Small intestine (tissue), 7 donors: ENCODE results near the gene CLPTM1L. TPM values are rescaled to one million over a fixed set of nuclear protein-coding genes. Genes with fewer than 3 reads are reported as not detected.

Experiments used
- DNase-seq, 2 donors: peaks; one replicate each; pipeline versions ENCODE4 v3.0.0 to v3.0.0-alpha.2; 2013
- FAIRE-seq: peaks from 2 replicates; lab custom pipeline; 2012; peaks lifted over from hg19 to GRCh38; lab: Jason Lieb, UNC
- H3K27ac ChIP-seq, 3 donors: one replicate each; pipeline ENCODE4 v1.5.1; 2013; ENCODE audit warnings: low read length in 2 of 3, mild to moderate bottlenecking in 2 of 3, control low read depth in 1 of 3, inconsistent platforms in 1 of 3, low read depth in 1 of 3, moderate library complexity in 1 of 3
- H3K27me3 ChIP-seq, 3 donors: one replicate each; pipeline ENCODE4 v1.6.1; 2013; ENCODE audit warnings: low read length in 3 of 3, inconsistent platforms in 1 of 3; ENCODE audit not compliant: control insufficient read depth in 3 of 3, insufficient read depth in 3 of 3
- H3K36me3 ChIP-seq, 3 donors: one replicate each; pipeline ENCODE4 v1.6.1; 2013; ENCODE audit warnings: low read length in 3 of 3, inconsistent platforms in 1 of 3, low read depth in 1 of 3, mild to moderate bottlenecking in 1 of 3, moderate library complexity in 1 of 3; ENCODE audit not compliant: control insufficient read depth in 3 of 3, insufficient read depth in 2 of 3
- H3K4me1 ChIP-seq, 3 donors: one replicate each; pipeline ENCODE4 v1.6.1; 2013; ENCODE audit warnings: low read length in 2 of 3, inconsistent platforms in 1 of 3, low read depth in 1 of 3, mild to moderate bottlenecking in 1 of 3, moderate library complexity in 1 of 3; ENCODE audit not compliant: control insufficient read depth in 3 of 3, insufficient read depth in 2 of 3
- H3K4me3 ChIP-seq, 3 donors: one replicate each; pipeline ENCODE4 v1.5.1; 2013; ENCODE audit warnings: low read length in 3 of 3, control low read depth in 1 of 3, inconsistent platforms in 1 of 3, low read depth in 1 of 3, mild to moderate bottlenecking in 1 of 3, moderate library complexity in 1 of 3
- H3K9me3 ChIP-seq, 2 donors: one replicate each; pipeline ENCODE4 v1.6.1; 2013; ENCODE audit warnings: low read depth in 1 of 2, low read length in 1 of 2; ENCODE audit not compliant: control insufficient read depth in 2 of 2, insufficient read depth in 1 of 2
- WGBS, 3 donors: extraction: QIAGEN DNeasy Blood & Tissue Kit; methylation state at CpG; one replicate each; pipeline ENCODE4 v1.1.7; 2013; 5-methylcytosine and 5-hydroxymethylcytosine counted together
- polyA plus RNA-seq, 4 donors: library from polyadenylated mRNA; stranded (reverse) in 3 of 4; unstranded in 1 of 4; fragments of 200-250 nt in 3 of 4; fragments of 120-200 nt in 1 of 4; gene quantifications; one replicate each; pipeline versions ENCODE4 v1.2.1 to v1.2.3, GENCODE V29; 2013
- donor health status: healthy with polysubstance abuse.
- donor health status: control.
- donor health status: control.
- donor health status: Bipolar disorder and iron deficiency.
- donor health status: healthy.

CLPTM1L gene
- polyA plus RNA-seq, 4 donors = 45.8 to 99.7 (median 75.6) TPM

DNA sequence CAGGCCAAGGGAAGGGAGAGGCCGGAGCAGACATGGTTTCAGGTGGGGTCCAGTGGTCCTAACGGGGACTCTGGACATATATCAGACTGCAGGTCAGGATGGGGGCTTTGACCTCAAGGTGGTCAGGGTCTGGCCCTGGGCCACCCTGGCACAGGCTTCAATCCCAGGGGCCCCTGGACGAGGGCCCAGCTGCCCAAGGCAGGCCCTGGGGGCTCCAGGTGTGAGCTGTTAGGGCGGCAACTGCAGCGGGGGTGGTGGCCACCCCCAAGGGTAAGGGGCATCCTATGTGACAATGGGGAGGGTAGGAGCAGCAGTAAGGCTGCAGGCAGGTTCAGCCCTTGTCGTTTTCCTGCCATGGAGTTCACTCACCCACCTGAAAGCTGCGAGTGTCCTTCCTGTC, 45.4 kb upstream of the CLPTM1L start:
- no peak overlapping the region for H3K27ac ChIP-seq
- no peak overlapping the region for H3K4me3 ChIP-seq
- no peaks in the 10 kb centered on the region for H3K36me3 ChIP-seq
- H3K27me3 ChIP-seq = peaks cover 0 to 46% (median 8%) of the 10 kb centered on the region in 3 donors
- 69 to 83% (median 75%) methylated on average over 7 of the region's 7 CpGs for WGBS, 3 donors
- no peak for FAIRE-seq
- peaks cover 0 to 2% (median 0%) of the 10 kb centered on the region in 3 donors for H3K4me1 ChIP-seq
- DNase-seq = no peak
- no peaks in the 10 kb centered on the region for H3K9me3 ChIP-seq

GRCh38 chr5:1388383-1388967, 43.6 kb upstream of the CLPTM1L start:
- WGBS, 3 donors = 92 to 95% (median 93%) methylated on average over 4 of the region's 4 CpGs
- Histone ChIP-seq H3K27ac (no peak overlapping the region), H3K27me3 (peaks cover 0 to 34% (median 6%) of the 10 kb centered on the region in 3 donors), H3K9me3 (no peaks in the 10 kb centered on the region), H3K4me1 (peaks cover 0 to 5% (median 0%) of the 10 kb centered on the region in 3 donors), H3K36me3 (no peaks in the 10 kb centered on the region), H3K4me3 (no peak overlapping the region)
- DNase-seq = no peak
- FAIRE-seq = no peak

DNA sequence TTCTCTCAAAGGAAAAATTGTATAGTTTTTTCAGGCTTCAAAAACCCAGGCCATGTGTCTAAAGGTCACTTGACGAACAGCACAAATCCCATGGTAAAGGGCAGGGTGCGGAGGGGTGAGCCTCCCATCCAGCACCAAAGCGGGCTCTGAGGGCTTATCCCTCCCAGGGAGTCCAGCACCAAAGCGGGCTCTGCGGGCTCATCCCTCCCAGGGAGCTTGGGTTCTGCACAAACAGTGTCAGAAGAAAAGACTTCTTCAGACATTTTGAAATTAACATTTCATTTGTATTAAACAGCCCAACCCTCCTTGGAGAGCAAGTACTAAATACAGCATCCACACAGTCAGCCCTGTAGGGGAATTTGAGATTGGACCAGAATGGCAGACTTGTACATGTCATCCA, 43.0 kb upstream of the CLPTM1L start:
- peaks cover 0 to 5% (median 0%) of the 10 kb centered on the region in 3 donors for H3K4me1 ChIP-seq
- H3K27ac ChIP-seq = no peak overlapping the region
- FAIRE-seq (no peak), DNase-seq (no peak)
- WGBS, 3 donors = 92 to 93% (median 93%) methylated on average over 5 of the region's 5 CpGs
- H3K4me3 ChIP-seq = no peak overlapping the region
- H3K36me3 ChIP-seq = no peaks in the 10 kb centered on the region
- H3K9me3 ChIP-seq = no peaks in the 10 kb centered on the region
- H3K27me3 ChIP-seq = peaks cover 0 to 29% (median 3%) of the 10 kb centered on the region in 3 donors

GRCh38 chr5:1387059-1387755, 42.3 kb upstream of the CLPTM1L start:
- DNase-seq (no peak), FAIRE-seq (no peak)
- WGBS, 3 donors = 58 to 72% (median 70%) methylated on average over 11 of the region's 11 CpGs
- Histone ChIP-seq H3K9me3 (no peaks in the 10 kb centered on the region), H3K36me3 (no peaks in the 10 kb centered on the region), H3K4me3 (no peak overlapping the region), H3K27ac (peak overlapping the region in 1 of 3 donors; percentile 95), H3K4me1 (peaks cover 0 to 5% (median 0%) of the 10 kb centered on the region in 3 donors), H3K27me3 (peaks cover 0 to 29% (median 3%) of the 10 kb centered on the region in 3 donors)

- Histone ChIP-seq H3K27ac (peak overlapping the region; percentile 28 to 95 (median 78)), H3K36me3 (no peaks in the 10 kb centered on the region), H3K9me3 (no peaks in the 10 kb centered on the region), H3K4me1 (peaks cover 0 to 5% (median 0%) of the 10 kb centered on the region in 3 donors), H3K4me3 (peak overlapping the region; percentile 51 to 54 (median 52)), H3K27me3 (peaks cover 0 to 26% (median 1%) of the 10 kb centered on the region in 3 donors)
- DNase-seq (peak; percentile 54 to 69), FAIRE-seq (no peak)
- WGBS, 3 donors = 0 to 1% (median 0%) methylated on average over 36 of the region's 36 CpGs
Observed at GRCh38 chr5:1386274-1386717, 41.4 kb upstream of the CLPTM1L start.

DNA sequence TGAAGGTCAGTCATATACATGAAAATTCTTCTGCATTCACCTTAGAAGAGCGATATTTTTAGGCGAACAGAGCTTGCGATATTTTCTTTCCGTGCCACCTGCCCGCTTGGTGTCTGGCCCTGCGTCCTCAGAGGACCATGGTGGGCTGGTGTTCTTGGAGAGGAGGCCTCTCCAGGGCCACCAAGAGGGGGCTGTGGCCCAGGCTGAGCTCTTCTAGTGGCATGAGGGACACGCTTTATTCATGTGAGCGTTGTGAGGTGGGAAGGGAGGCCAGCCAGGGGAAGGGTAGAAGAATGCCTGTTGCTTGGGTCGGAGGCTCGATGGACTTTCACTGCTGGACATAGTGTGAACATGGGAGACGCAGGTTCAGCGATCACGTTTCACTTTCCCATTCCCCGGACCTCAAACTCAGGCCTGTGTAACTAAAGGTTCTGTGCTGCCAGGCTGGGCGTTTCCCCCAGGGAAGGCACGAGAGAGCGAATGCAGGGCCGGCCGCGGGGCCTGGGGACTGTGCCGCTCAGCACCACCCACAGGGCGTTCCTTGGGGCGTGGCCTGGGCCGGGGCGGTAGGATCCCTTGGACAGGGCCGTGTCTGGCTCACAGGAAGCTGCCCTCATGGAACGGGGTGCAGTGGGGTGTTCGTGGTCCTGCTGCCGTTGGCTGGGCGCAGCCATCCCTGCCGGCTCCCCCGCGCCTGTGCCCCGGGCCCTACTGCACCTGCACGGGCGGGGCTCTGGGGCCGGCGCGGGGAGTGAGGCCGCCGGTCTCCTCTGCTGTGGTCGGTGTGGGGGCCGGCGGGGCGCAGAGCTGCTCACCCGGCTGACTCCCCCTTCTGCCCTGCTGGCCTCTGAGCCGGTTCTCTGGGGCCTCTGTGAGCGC, 40.7 kb upstream of the CLPTM1L start:
- Histone ChIP-seq H3K36me3 (no peaks in the 10 kb centered on the region), H3K4me1 (peaks cover 0 to 10% (median 0%) of the 10 kb centered on the region in 3 donors), H3K4me3 (peak overlapping the region; percentile 51 to 54 (median 52)), H3K27me3 (peaks cover 0 to 26% (median 1%) of the 10 kb centered on the region in 3 donors), H3K9me3 (no peaks in the 10 kb centered on the region), H3K27ac (peak overlapping the region; percentile 43 to 95 (median 78))
- DNase-seq = peak; percentile 93
- WGBS, 3 donors = 10 to 14% (median 12%) methylated on average over 36 to 48 of the region's 48 CpGs
- no peak for FAIRE-seq

GRCh38 chr5:1384521-1384920, 39.6 kb upstream of the CLPTM1L start:
- peaks cover 0 to 7% of the 10 kb centered on the region in 2 donors for H3K9me3 ChIP-seq
- peaks cover 0 to 20% (median 1%) of the 10 kb centered on the region in 3 donors for H3K27me3 ChIP-seq
- H3K4me3 ChIP-seq = no peak overlapping the region
- no peak for FAIRE-seq
- H3K36me3 ChIP-seq = no peaks in the 10 kb centered on the region
- no peak for DNase-seq
- H3K4me1 ChIP-seq = peaks cover 0 to 13% (median 0%) of the 10 kb centered on the region in 3 donors
- 52 to 83% (median 65%) methylated on average over 10 of the region's 10 CpGs for WGBS, 3 donors
- no peak overlapping the region for H3K27ac ChIP-seq

- DNase-seq = no peak
- 73 to 81% (median 78%) methylated on average over 8 of the region's 8 CpGs for WGBS, 3 donors
- Histone ChIP-seq H3K4me3 (no peak overlapping the region), H3K9me3 (peaks cover 0 to 13% of the 10 kb centered on the region in 2 donors), H3K4me1 (peaks cover 0 to 13% (median 0%) of the 10 kb centered on the region in 3 donors), H3K27me3 (peaks cover 0 to 16% (median 0%) of the 10 kb centered on the region in 3 donors), H3K36me3 (no peaks in the 10 kb centered on the region), H3K27ac (no peak overlapping the region)
- FAIRE-seq = no peak
Observed at GRCh38 chr5:1383886-1384401, 39.0 kb upstream of the CLPTM1L start.
